ENCODE measurements around the gene ARHGAP22.

ARHGAP22 gene

GRCh38 chr10:48568131-48568530 lies 36.7 kb downstream of the ARHGAP22 start:
- peaks cover 17% of the 10 kb centered on the region for H3K79me1 ChIP-seq (replicated peaks; ENCODE audit: low read length, poor library complexity, severe bottlenecking)

GRCh38 chr10:48567346-48567745 lies 37.5 kb downstream of the ARHGAP22 start:
- no peak for DNase-seq
- H3K14ac ChIP-seq (ENCODE audit: low read length in 2 of 2) = peak overlapping the region in 1 of 2 experiments; percentile 91
- WGBS = 96% methylated on average over 3 of the region's 3 CpGs
- no peak overlapping the region for H3K4me2 ChIP-seq (ENCODE audit: low read length, poor library complexity, severe bottlenecking)
- no peak overlapping the region for H2BK120ac ChIP-seq (ENCODE audit: low read depth, low read length)
- no peak overlapping the region for H3K4ac ChIP-seq (ENCODE audit: low read depth in 1 of 2, low read length in 2 of 2)
- peak overlapping the region in 1 of 2 experiments; percentile 18 for H2BK12ac ChIP-seq (ENCODE audit: low read length in 2 of 2)
- H4K8ac ChIP-seq (ENCODE audit: low read length) = no peak overlapping the region
- H2AK5ac ChIP-seq (ENCODE audit: low read length, severe bottlenecking) = no peak overlapping the region
- H3K27me3 ChIP-seq (ENCODE audit: control insufficient read depth in 1 of 2, insufficient read depth in 1 of 2, low read length in 2 of 2) = no peaks in the 10 kb centered on the region
- H2AFZ ChIP-seq (ENCODE audit: low read depth, low read length) = no peak overlapping the region
- peaks cover 17% of the 10 kb centered on the region for H3K79me1 ChIP-seq (replicated peaks; ENCODE audit: low read length, poor library complexity, severe bottlenecking)
- no peak overlapping the region for H2BK5ac ChIP-seq (ENCODE audit: low read depth, low read length, poor library complexity, severe bottlenecking)
- H2BK15ac ChIP-seq (ENCODE audit: low read depth, poor library complexity, severe bottlenecking) = no peak overlapping the region
- H3K36me3 ChIP-seq (ENCODE audit: control insufficient read depth in 1 of 2, insufficient read depth in 2 of 2, low read depth in 1 of 2, low read length in 2 of 2) = peaks cover 6 to 93% of the 10 kb centered on the region in 2 experiments
- H3K9me3 ChIP-seq (ENCODE audit: control insufficient read depth, low read length) = no peaks in the 10 kb centered on the region
- no peak overlapping the region for H3K4me3 ChIP-seq (ENCODE audit: insufficient read depth in 1 of 2, low read depth in 1 of 2, low read length in 2 of 2)
- H3K18ac ChIP-seq (ENCODE audit: low read depth in 1 of 2, low read length in 2 of 2) = no peak overlapping the region
- no peak overlapping the region for H3K27ac ChIP-seq (ENCODE audit: low read length, poor library complexity, severe bottlenecking)
- H3K4me1 ChIP-seq (ENCODE audit: control insufficient read depth, insufficient read depth, low read depth, low read length) = no peaks in the 10 kb centered on the region
- H3K23ac ChIP-seq (ENCODE audit: low read length in 2 of 2) = no peak overlapping the region
- no peak overlapping the region for H3K9ac ChIP-seq (ENCODE audit: low read length)
- H4K91ac ChIP-seq (ENCODE audit: low read length) = no peak overlapping the region

More at GRCh38 chr10:48568131-48568530, 36.7 kb downstream of the ARHGAP22 start:
- Histone ChIP-seq H3K27ac (ENCODE audit: low read length, poor library complexity, severe bottlenecking) (no peak overlapping the region), H2BK120ac (ENCODE audit: low read depth, low read length) (no peak overlapping the region), H3K9ac (ENCODE audit: low read length) (no peak overlapping the region), H3K9me3 (ENCODE audit: control insufficient read depth, low read length) (no peaks in the 10 kb centered on the region), H2BK15ac (ENCODE audit: low read depth, poor library complexity, severe bottlenecking) (no peak overlapping the region), H3K18ac (ENCODE audit: low read depth in 1 of 2, low read length in 2 of 2) (no peak overlapping the region), H3K4me3 (ENCODE audit: insufficient read depth in 1 of 2, low read depth in 1 of 2, low read length in 2 of 2) (no peak overlapping the region), H2BK5ac (ENCODE audit: low read depth, low read length, poor library complexity, severe bottlenecking) (no peak overlapping the region), H3K14ac (ENCODE audit: low read length in 2 of 2) (no peak overlapping the region), H2AFZ (ENCODE audit: low read depth, low read length) (no peak overlapping the region), H4K91ac (ENCODE audit: low read length) (no peak overlapping the region), H3K4ac (ENCODE audit: low read depth in 1 of 2, low read length in 2 of 2) (no peak overlapping the region), H2AK5ac (ENCODE audit: low read length, severe bottlenecking) (no peak overlapping the region), H3K36me3 (ENCODE audit: control insufficient read depth in 1 of 2, insufficient read depth in 2 of 2, low read depth in 1 of 2, low read length in 2 of 2) (peaks cover 6 to 95% of the 10 kb centered on the region in 2 experiments), H3K27me3 (ENCODE audit: control insufficient read depth in 1 of 2, insufficient read depth in 1 of 2, low read length in 2 of 2) (no peaks in the 10 kb centered on the region), H3K23ac (ENCODE audit: low read length in 2 of 2) (peak overlapping the region in 1 of 2 experiments; percentile 5), H3K4me2 (ENCODE audit: low read length, poor library complexity, severe bottlenecking) (no peak overlapping the region), H2BK12ac (ENCODE audit: low read length in 2 of 2) (no peak overlapping the region), H3K4me1 (ENCODE audit: control insufficient read depth, insufficient read depth, low read depth, low read length) (no peaks in the 10 kb centered on the region), H4K8ac (ENCODE audit: low read length) (no peak overlapping the region)
- no peak for DNase-seq
- WGBS = 95% methylated on average over 4 of the region's 4 CpGs

- H3K4me2 ChIP-seq (ENCODE audit: low read length, poor library complexity, severe bottlenecking) = no peak overlapping the region
- H3K4me3 ChIP-seq (ENCODE audit: insufficient read depth in 1 of 2, low read depth in 1 of 2, low read length in 2 of 2) = no peak overlapping the region
- no peak overlapping the region for H2BK5ac ChIP-seq (ENCODE audit: low read depth, low read length, poor library complexity, severe bottlenecking)
- H3K79me1 ChIP-seq (replicated peaks; ENCODE audit: low read length, poor library complexity, severe bottlenecking) = peaks cover 15% of the 10 kb centered on the region
- WGBS = 76% methylated on average over 9 of the region's 9 CpGs
- no peak overlapping the region for H2BK12ac ChIP-seq (ENCODE audit: low read length in 2 of 2)
- peak overlapping the region; percentile 25 for H3K9ac ChIP-seq (ENCODE audit: low read length)
- no peak overlapping the region for H2BK120ac ChIP-seq (ENCODE audit: low read depth, low read length)
- H3K27me3 ChIP-seq (ENCODE audit: control insufficient read depth in 1 of 2, insufficient read depth in 1 of 2, low read length in 2 of 2) = no peaks in the 10 kb centered on the region
- H3K14ac ChIP-seq (ENCODE audit: low read length in 2 of 2) = no peak overlapping the region
- peaks cover 6 to 90% of the 10 kb centered on the region in 2 experiments for H3K36me3 ChIP-seq (ENCODE audit: control insufficient read depth in 1 of 2, insufficient read depth in 2 of 2, low read depth in 1 of 2, low read length in 2 of 2)
- H3K18ac ChIP-seq (ENCODE audit: low read depth in 1 of 2, low read length in 2 of 2) = no peak overlapping the region
- no peak overlapping the region for H4K91ac ChIP-seq (ENCODE audit: low read length)
- no peak overlapping the region for H3K27ac ChIP-seq (ENCODE audit: low read length, poor library complexity, severe bottlenecking)
- no peak overlapping the region for H3K23ac ChIP-seq (ENCODE audit: low read length in 2 of 2)
- no peak overlapping the region for H4K8ac ChIP-seq (ENCODE audit: low read length)
- H2BK15ac ChIP-seq (ENCODE audit: low read depth, poor library complexity, severe bottlenecking) = no peak overlapping the region
- no peak overlapping the region for H2AFZ ChIP-seq (ENCODE audit: low read depth, low read length)
- H3K4me1 ChIP-seq (ENCODE audit: control insufficient read depth, insufficient read depth, low read depth, low read length) = no peaks in the 10 kb centered on the region
- H3K4ac ChIP-seq (ENCODE audit: low read depth in 1 of 2, low read length in 2 of 2) = no peak overlapping the region
- DNase-seq = no peak
- no peaks in the 10 kb centered on the region for H3K9me3 ChIP-seq (ENCODE audit: control insufficient read depth, low read length)
- no peak overlapping the region for H2AK5ac ChIP-seq (ENCODE audit: low read length, severe bottlenecking)
These were observed 40.3 kb downstream of the ARHGAP22 start for GRCh38 chr10:48564466-48565160.

- H2BK15ac ChIP-seq (ENCODE audit: low read depth, poor library complexity, severe bottlenecking) = no peak overlapping the region
- no peak overlapping the region for H3K4ac ChIP-seq (ENCODE audit: low read depth in 1 of 2, low read length in 2 of 2)
- no peak overlapping the region for H3K14ac ChIP-seq (ENCODE audit: low read length in 2 of 2)
- H2BK5ac ChIP-seq (ENCODE audit: low read depth, low read length, poor library complexity, severe bottlenecking) = no peak overlapping the region
- H3K23ac ChIP-seq (ENCODE audit: low read length in 2 of 2) = no peak overlapping the region
- H2AFZ ChIP-seq (ENCODE audit: low read depth, low read length) = no peak overlapping the region
- peaks cover 12% of the 10 kb centered on the region for H3K79me1 ChIP-seq (replicated peaks; ENCODE audit: low read length, poor library complexity, severe bottlenecking)
- H3K9me3 ChIP-seq (ENCODE audit: control insufficient read depth, low read length) = no peaks in the 10 kb centered on the region
- H3K9ac ChIP-seq (ENCODE audit: low read length) = no peak overlapping the region
- no peak overlapping the region for H3K4me3 ChIP-seq (ENCODE audit: insufficient read depth in 1 of 2, low read depth in 1 of 2, low read length in 2 of 2)
- H3K18ac ChIP-seq (ENCODE audit: low read depth in 1 of 2, low read length in 2 of 2) = peak overlapping the region in 1 of 2 experiments; percentile 40
- no peak overlapping the region for H3K4me2 ChIP-seq (ENCODE audit: low read length, poor library complexity, severe bottlenecking)
- no peak overlapping the region for H2BK12ac ChIP-seq (ENCODE audit: low read length in 2 of 2)
- no peak overlapping the region for H2BK120ac ChIP-seq (ENCODE audit: low read depth, low read length)
- no peak overlapping the region for H2AK5ac ChIP-seq (ENCODE audit: low read length, severe bottlenecking)
- no peaks in the 10 kb centered on the region for H3K27me3 ChIP-seq (ENCODE audit: control insufficient read depth in 1 of 2, insufficient read depth in 1 of 2, low read length in 2 of 2)
- peaks cover 2% of the 10 kb centered on the region for H3K4me1 ChIP-seq (ENCODE audit: control insufficient read depth, insufficient read depth, low read depth, low read length)
- no peak overlapping the region for H3K27ac ChIP-seq (ENCODE audit: low read length, poor library complexity, severe bottlenecking)
- H4K8ac ChIP-seq (ENCODE audit: low read length) = peak overlapping the region; percentile 76
- no peak for DNase-seq
- 80% methylated on average over 5 of the region's 5 CpGs for WGBS
- H4K91ac ChIP-seq (ENCODE audit: low read length) = no peak overlapping the region
- peaks cover 21 to 89% of the 10 kb centered on the region in 2 experiments for H3K36me3 ChIP-seq (ENCODE audit: control insufficient read depth in 1 of 2, insufficient read depth in 2 of 2, low read depth in 1 of 2, low read length in 2 of 2)
These were observed 47.3 kb downstream of the ARHGAP22 start for GRCh38 chr10:48557511-48558123.

Measured in mesenchymal stem cell (in vitro differentiated cells and primary cell).